ENCODE data around the gene CALCB.

Gene CALCB

DNA sequence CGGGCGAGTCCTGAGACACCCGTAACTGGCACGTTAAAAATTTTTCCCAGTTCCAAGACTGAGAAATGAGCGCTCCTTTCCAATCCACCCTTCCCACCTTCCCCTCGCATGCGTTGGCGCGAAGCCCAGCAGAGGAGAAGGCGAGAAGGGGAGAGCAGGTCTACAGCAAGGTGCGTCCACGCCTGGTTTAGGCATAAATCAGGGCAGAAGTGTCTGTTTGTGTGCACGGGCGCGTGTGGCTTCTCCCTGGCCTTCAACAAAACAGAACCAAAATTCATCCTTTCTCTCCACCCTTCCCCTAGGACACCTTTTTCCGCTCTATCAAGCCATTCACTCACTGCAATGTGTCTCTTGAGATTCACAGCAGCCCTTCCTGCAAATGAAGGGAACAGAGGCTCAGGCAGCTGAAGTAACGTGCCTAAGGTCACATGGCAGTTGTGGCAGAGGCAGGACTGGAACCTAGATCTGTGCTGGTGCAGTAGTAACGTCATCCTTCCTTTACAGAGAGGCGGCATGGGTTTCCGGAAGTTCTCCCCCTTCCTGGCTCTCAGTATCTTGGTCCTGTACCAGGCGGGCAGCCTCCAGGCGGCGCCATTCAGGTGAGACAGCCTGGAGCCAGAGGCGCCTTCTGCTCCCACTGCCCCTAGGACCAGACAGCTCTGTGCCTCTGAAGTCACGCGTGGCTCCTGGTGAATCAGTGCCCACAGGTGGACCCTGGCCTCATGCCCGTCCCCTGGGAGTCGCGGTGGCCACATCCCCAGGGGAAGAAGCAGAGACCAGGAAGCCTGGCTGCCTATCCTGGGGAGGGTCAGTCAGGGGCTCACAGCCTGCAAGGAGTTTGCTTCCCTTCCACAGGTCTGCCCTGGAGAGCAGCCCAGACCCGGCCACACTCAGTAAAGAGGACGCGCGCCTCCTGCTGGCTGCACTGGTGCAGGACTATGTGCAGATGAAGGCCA, 1.1 kb downstream of the CALCB start:
- peak; percentile 64 to 80 for DNase-seq

- no peak for DNase-seq
These were observed 1.8 kb downstream of the CALCB start for GRCh38 chr11:15075162-15075526.

DNA sequence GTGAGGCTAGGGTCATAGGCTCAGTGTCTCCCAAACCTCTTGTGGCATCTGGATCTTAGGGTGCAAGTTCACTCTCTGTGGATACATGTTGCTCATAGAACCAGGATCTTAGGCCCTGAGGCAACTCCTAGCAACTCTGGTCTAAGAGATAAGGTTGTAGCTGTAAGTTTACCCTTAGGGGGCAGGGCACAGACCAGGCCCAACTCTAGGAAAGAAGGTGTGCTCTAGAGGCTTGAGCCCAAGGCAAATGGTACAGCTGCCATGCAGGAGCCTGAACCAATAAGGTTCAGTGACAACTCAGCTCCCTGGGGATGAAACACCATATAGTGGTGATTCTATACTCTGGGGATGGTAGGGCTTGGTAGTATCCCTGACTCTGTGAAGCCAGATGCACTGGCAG, 17.8 kb downstream of the CALCB start:
- DNase-seq: no peak

DNA sequence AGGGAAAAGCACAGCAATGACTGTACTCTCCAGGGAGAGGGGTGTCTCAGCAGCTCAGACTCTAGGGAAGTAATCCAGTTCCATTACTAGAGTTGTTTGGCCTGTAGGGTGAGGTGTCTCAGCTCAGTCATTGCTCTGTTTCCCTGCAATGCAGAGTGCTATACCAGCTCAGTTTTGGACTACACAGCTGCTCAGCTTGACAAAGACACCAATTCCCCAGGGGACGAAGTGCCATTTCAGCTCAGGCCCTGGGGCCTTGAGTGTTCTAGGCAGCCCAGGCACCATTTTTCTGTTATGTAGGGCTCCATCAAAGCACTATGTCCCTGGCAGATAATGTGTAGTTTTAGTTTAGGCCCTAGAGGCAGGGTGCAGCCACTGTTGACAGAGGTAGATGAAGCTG, 18.2 kb downstream of the CALCB start:
- no peak for DNase-seq

GRCh38 chr11:15093432-15093831, 20.0 kb downstream of the CALCB start:
- DNase-seq: no peak

- DNase-seq: no peak
These were observed 22.4 kb downstream of the CALCB start for GRCh38 chr11:15095736-15096228.

DNA sequence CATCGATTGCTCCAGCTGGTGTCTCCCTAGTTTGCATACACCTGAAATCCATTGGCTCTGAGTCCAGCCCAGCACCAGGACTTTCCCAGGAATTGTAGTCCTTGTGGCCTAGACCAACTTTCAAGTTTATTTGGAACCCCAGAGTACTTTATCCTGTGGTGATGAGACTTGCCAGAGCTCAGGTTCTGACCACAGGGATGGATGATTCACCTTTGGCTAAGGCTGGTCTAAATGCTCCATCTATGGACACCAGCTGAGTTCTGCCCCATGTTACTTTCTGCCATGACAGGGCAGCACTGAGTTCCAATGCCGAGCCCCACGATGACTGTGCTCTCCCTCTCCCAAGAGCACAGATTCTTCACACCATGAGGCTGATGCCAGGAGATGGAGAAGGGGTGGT, 24.0 kb downstream of the CALCB start:
- no peak for DNase-seq

DNA sequence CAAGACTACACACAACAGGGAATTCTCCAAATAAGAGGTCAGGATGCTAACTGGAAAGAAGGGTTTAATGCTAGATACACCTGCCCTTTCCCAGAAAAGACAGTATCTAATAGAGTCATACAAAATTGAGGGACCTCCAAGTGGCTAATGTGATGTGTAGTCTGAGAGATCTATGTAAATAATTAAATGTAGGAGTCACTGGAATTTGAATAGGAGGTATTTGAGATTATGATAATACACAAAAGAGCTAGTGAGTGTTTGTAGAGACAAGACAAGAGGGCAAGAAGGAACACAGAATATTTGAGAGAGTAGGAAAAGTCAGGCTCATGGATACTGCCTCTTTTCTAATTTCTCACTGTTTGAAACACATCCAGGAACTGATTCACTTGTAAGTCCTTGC, 25.9 kb downstream of the CALCB start:
- DNase-seq: no peak

DNA sequence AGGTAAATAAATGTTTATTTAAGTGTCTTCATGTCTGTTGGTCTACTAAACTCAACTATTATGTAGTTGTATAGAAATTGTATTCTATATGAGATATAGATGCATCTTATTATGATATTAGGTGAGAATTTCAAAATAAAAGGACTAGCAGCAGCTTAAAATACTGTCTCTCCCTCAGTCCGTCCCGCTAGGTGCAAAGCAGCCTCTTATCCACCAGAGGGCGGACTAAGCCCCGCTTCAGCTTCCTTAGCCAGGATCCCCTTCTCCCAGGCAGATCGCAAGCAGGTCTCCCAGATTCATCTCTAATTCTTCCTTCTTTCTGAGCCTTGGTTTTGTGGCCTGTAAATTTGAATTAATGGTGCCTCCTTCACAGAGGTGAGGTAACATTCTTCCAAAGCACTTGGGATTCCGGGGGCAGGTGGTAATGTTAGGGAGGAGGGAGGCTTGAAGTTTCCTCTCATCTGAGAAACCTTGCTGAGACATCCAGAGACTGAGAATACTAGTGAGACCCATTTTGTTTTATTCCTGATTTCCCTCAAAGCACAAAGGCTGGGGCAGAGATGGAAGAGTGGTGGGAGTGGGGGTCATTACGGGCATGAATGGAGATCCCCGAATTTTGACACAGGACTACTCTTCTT, 27.8 kb downstream of the CALCB start:
- DNase-seq: peak; percentile 41 to 43

DNA sequence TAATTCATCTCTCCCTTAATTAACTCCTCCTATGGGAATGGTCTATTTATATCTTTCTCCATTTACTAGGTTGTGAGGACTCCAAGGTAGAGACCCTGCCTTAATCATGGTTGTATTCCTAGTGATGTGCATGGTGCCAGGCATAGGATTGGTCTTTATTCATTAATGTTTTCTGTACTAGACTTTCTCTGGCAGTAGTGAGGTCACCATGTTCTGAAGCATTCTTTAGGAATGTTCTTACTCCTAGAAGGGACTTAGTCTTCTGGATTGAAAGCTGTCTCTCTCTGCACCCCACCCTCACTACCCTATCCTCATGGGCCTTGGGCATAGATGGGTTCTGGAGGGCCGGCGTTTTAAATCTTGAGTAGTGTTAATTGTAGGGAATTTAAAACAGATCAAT, 30.8 kb downstream of the CALCB start:
- DNase-seq: no peak

- DNase-seq: no peak
These were observed 33.0 kb downstream of the CALCB start for GRCh38 chr11:15106201-15106965.

GRCh38 chr11:15107730-15108515, 34.5 kb downstream of the CALCB start:
- no peak for DNase-seq

- no peak for DNase-seq
These were observed 35.3 kb downstream of the CALCB start for GRCh38 chr11:15108592-15109130.

GRCh38 chr11:15109602-15110001, 36.2 kb downstream of the CALCB start:
- no peak for DNase-seq

GRCh38 chr11:15111215-15111614, 37.8 kb downstream of the CALCB start:
- DNase-seq: no peak

GRCh38 chr11:15112131-15112541, 38.7 kb downstream of the CALCB start:
- no peak for DNase-seq

DNA sequence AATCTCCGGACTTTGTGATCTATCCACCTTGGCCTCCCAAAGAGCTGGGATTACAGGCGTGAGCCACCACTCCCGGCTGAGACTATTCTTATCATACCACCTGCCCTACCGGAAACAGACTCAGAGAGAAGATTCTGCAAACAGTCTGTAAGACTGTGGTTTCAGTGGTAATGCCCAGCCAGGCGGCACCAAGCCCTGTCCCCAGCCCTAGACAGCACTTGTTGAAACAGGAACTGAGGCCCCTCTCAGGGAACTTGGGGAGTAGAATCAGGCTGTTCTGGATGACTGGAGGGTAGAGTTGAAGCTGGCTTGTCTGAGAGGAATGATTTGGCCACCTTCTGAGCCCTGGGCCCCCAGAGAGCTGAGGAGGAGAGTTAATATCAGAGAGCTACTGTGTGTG, 40.0 kb downstream of the CALCB start:
- peak; percentile 3 to 51 for DNase-seq

GRCh38 chr11:15114501-15115475, 41.4 kb downstream of the CALCB start, which contains the start of gene INSC:
INSC (plus strand) TSS chr11:15114923; CDS start chr11:15149175, 34,252 bp downstream.
- no peak for DNase-seq

DNA sequence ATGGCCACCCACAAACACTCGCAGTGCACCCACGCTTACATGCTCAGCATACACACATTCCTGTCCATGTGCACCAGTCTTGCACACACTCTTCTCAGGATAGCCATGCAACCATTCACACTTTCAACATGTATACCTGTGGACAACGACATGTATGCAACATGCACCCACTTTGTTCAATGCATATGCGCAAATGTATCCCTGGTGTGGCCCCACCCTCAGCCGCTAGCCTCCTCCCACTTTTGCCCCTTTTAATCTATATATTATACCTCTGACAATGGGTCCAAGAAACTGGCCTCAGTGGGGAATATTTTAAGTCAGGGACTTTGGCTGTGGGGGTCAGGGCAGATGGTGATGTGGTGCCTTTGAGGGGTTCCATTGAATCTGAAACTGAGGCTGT, 42.3 kb downstream of the CALCB start:
- no peak for DNase-seq

DNA sequence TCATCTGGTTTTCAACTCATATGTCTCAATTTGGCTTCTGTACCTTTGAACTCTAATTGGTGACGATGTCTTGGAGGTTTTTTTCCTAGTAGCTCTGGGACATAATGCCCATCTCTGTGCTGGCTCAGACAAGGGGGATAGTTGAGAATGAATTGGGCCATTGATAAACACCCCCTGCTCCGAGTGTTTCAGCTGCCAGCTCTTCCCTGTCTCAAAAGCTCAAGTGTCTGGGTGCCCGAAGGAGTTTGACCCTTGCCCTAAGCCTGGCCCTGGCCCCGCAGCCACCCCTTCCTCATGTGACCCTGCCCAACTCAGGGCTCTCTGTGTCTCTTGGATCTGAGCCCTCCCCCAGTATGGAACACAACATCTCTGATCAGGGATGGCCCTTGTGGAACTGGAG, 44.4 kb downstream of the CALCB start:
- no peak for DNase-seq

DNA sequence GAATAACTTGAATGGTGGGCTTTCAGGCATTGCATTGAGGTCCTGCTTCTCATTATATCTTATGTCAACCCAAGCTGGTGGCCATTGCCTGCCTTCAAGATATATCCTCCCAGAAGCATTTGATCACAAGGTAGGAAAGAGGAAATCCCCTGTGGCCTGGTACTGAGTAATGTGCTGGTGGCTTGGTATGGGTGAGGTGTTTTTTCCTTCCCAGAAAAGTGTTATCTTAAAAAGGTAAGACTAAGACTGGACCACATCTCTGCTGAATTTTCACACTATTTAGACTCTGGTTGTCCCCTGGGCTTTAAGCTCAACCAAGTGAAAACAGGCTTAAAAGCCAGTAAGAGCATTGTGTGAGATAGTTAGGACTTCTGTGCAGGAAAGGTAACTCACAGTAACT, 45.0 kb downstream of the CALCB start:
- no peak for DNase-seq
